HCT116 (cell line): ENCODE data around the gene PLCG2. TPM values are rescaled to one million over a fixed set of nuclear protein-coding genes. Genes with fewer than 3 reads are reported as not detected.

Source experiments
- ATAC-seq: fragments of 200-7000 bp; cut with Tn5 transposase; 2 replicates; pipeline ENCODE4 v1.9.1; 2020; ENCODE audit warnings: mild to moderate bottlenecking, moderate library complexity
- BruUV-seq: library from RNA; stranded (reverse); fragments of 400-500 nt; replicated peaks from 2 replicates; lab custom pipeline; 2021; lab: Mats Ljungman, UMichigan
- CTCF ChIA-PET: fragments of 300-600 bp; sonication (Branson Sonifier 250); formaldehyde crosslinking; loops from one replicate; lab custom pipeline; 2021; ENCODE audit warnings: antibody characterized with exemption; lab: Charles Lee
- POLR2A ChIA-PET: fragments of 300-600, 350-600 bp; sonication (Branson Sonifier 250); formaldehyde crosslinking; loops from one replicate; lab custom pipeline; 2021; ENCODE audit warnings: antibody characterized with exemption; lab: Charles Lee
- RAD21 ChIA-PET, 2 experiments: fragments of 300-600 bp; sonication (Branson Sonifier 250); formaldehyde crosslinking; loops; one replicate each; lab custom pipeline; 2023; ENCODE audit warnings: low total read pairs in 2 of 2; ENCODE audit not compliant: uncharacterized antibody in 2 of 2, unreplicated experiment in 2 of 2, low non-redundant PET in 1 of 2; lab: Charles Lee
- DNase-seq: peaks from one replicate; pipeline ENCODE4 v3.0.0-alpha.2; 2010; ENCODE audit warnings: low read depth, low spot score
- H2AFZ ChIP-seq: fragments of 200-600 bp; shearing (Covaris generic), sonication (generic); 2 replicates; pipeline ENCODE4 v1.6.1; 2017; ENCODE audit warnings: low read depth, mixed run types, mixed read lengths, antibody characterized with exemption, low read length; ENCODE audit not compliant: poor library complexity, severe bottlenecking
- H3K27ac ChIP-seq: 2 replicates; pipeline ENCODE4 v1.5.1; 2012; ENCODE audit warnings: low read depth, low read length
- H3K27me3 ChIP-seq: fragments of 200-600 bp; sonication (generic); 2 replicates; pipeline ENCODE4 v1.6.1; 2016; ENCODE audit warnings: mixed run types, low read length, mixed read lengths; ENCODE audit not compliant: insufficient read depth
- H3K36me3 ChIP-seq, 2 experiments: fragments of 200-500 bp in 1 of 2; fragments of 200-600 bp in 1 of 2; sonication (Bioruptor generic) in 1 of 2; sonication (generic) in 1 of 2; 2 replicates each; pipeline versions ENCODE4 v1.5.1 to v1.6.1; 2014 to 2016; ENCODE audit warnings: low read length in 2 of 2, inconsistent platforms in 1 of 2, mixed read lengths in 1 of 2, mixed run types in 1 of 2; ENCODE audit not compliant: insufficient read depth in 2 of 2, control insufficient read depth in 1 of 2
- H3K4me1 ChIP-seq, 2 experiments: fragments of 200-600 bp in 1 of 2; sonication (generic) in 1 of 2; 2 replicates each; pipeline versions ENCODE4 v1.5.1 to v1.6.1; 2012 to 2017; ENCODE audit warnings: low read length in 2 of 2, inconsistent platforms in 1 of 2, mild to moderate bottlenecking in 1 of 2, mixed read lengths in 1 of 2, mixed run types in 1 of 2, moderate library complexity in 1 of 2; ENCODE audit not compliant: insufficient read depth in 2 of 2, control insufficient read depth in 1 of 2
- H3K4me2 ChIP-seq: fragments of 200-600 bp; sonication (generic); 2 replicates; pipeline ENCODE4 v1.6.1; 2017; ENCODE audit warnings: mixed run types, low read length, mixed read lengths
- H3K4me3 ChIP-seq, 2 experiments: fragments of 200-600 bp in 1 of 2; sonication (generic) in 1 of 2; replicated peaks in 1 of 2; 2 replicates each; pipeline ENCODE4 v1.5.1; 2011 to 2016; ENCODE audit warnings: low read length in 2 of 2, control low read depth in 1 of 2, low read depth in 1 of 2, mild to moderate bottlenecking in 1 of 2, mixed read lengths in 1 of 2, mixed run types in 1 of 2
- H3K79me2 ChIP-seq: fragments of 200-600 bp; sonication (generic); 2 replicates; pipeline ENCODE4 v1.6.1; 2017; ENCODE audit warnings: mild to moderate bottlenecking, mixed run types, low read length, moderate library complexity, mixed read lengths; ENCODE audit not compliant: insufficient read depth
- H3K9ac ChIP-seq: fragments of 200-600 bp; sonication (generic); 2 replicates; pipeline ENCODE4 v1.6.1; 2016; ENCODE audit warnings: low read length, mixed read lengths
- H3K9me2 ChIP-seq: fragments of 200-600 bp; sonication (generic), shearing (Covaris generic); 2 replicates; pipeline ENCODE4 v1.6.1; 2017; ENCODE audit warnings: mixed run types, mild to moderate bottlenecking, moderate library complexity; ENCODE audit not compliant: insufficient read depth
- H3K9me3 ChIP-seq, 2 experiments: fragments of 200-500 bp in 1 of 2; fragments of 200-600 bp in 1 of 2; sonication (Bioruptor generic) in 1 of 2; sonication (generic) in 1 of 2; 2 replicates each; pipeline ENCODE4 v1.6.1; 2014 to 2017; ENCODE audit warnings: low read length in 2 of 2, mixed read lengths in 2 of 2, inconsistent platforms in 1 of 2, low read depth in 1 of 2, mild to moderate bottlenecking in 1 of 2, mixed run types in 1 of 2, moderate library complexity in 1 of 2; ENCODE audit not compliant: control insufficient read depth in 1 of 2, insufficient read depth in 1 of 2
- H4K20me1 ChIP-seq: fragments of 200-600 bp; sonication (generic), shearing (Covaris generic); 2 replicates; pipeline ENCODE4 v1.6.1; 2017; ENCODE audit warnings: mixed run types, mild to moderate bottlenecking, moderate library complexity; ENCODE audit not compliant: insufficient read depth
- CEBPB ChIP-seq: IDR thresholded peaks from 2 replicates; pipeline ENCODE4 v1.6.1; 2012; ENCODE audit warnings: low read depth
- EGR1 ChIP-seq: IDR thresholded peaks from 2 replicates; pipeline ENCODE4 v1.6.1; 2012; ENCODE audit warnings: low read depth
- EZH2 ChIP-seq: fragments of 200-600 bp; sonication (generic); IDR thresholded peaks from 2 replicates; pipeline ENCODE4 v1.6.1; 2017; ENCODE audit warnings: antibody characterized with exemption, mixed run types
- FOSL1 ChIP-seq: IDR thresholded peaks from 2 replicates; pipeline ENCODE4 v1.6.1; 2012; ENCODE audit warnings: low read depth
- SIN3A ChIP-seq: IDR thresholded peaks from 2 replicates; pipeline ENCODE4 v1.6.1; 2012; ENCODE audit warnings: low read depth
- SRF ChIP-seq: IDR thresholded peaks from 2 replicates; pipeline ENCODE4 v1.6.1; 2012; ENCODE audit warnings: low read depth
- TCF7L2 ChIP-seq: IDR thresholded peaks from 2 replicates; pipeline ENCODE4 v1.7.0; 2011; ENCODE audit warnings: borderline replicate concordance, inconsistent platforms; ENCODE audit not compliant: insufficient read depth, insufficient read length; ENCODE audit errors: extremely low read depth
- ZFX ChIP-seq: fragments of 450-650 bp; IDR thresholded peaks from 2 replicates; pipeline ENCODE4 v1.6.1; 2017
- ZNF274 ChIP-seq: fragments of 200-500 bp; sonication (Bioruptor generic); IDR thresholded peaks from 2 replicates; pipeline ENCODE4 v1.6.1; 2014; ENCODE audit warnings: mild to moderate bottlenecking, low read depth, low read length, inconsistent platforms
- intact Hi-C: fragments of 100-400 bp; cut with micrococcal nuclease; formaldehyde crosslinking; loops from 2 replicates; pipeline ENCODE4 v1.10.0; 2022
- total RNA-seq: library from RNA; stranded (reverse); gene quantifications from one replicate; pipeline ENCODE4 v1.2.1, GENCODE V29; 2021; ENCODE audit not compliant: unreplicated experiment
- TF ChIP-seq, protein P1 (sequence below), 3 experiments: fragments of 200-600 bp in 1 of 3; sonication (generic) in 1 of 3; IDR thresholded peaks in 2 of 3; conservative IDR thresholded peaks in 1 of 3; 2 replicates each; pipeline ENCODE4 v1.5.1; 2012 to 2017; ENCODE audit warnings: low read depth in 2 of 3, low read length in 2 of 3, antibody characterized with exemption in 1 of 3, borderline replicate concordance in 1 of 3, control low read depth in 1 of 3, mild to moderate bottlenecking in 1 of 3, mixed read lengths in 1 of 3, mixed run types in 1 of 3, moderate library complexity in 1 of 3; ENCODE audit not compliant: insufficient read depth in 1 of 3
- TF ChIP-seq, protein P2 (sequence below): IDR thresholded peaks from 2 replicates; pipeline ENCODE4 v1.6.1; 2011; ENCODE audit warnings: mild to moderate bottlenecking, low read length, moderate library complexity; ENCODE audit not compliant: insufficient replicate concordance; ENCODE audit errors: extremely low read depth
- TF ChIP-seq, protein P3 (sequence below): IDR thresholded peaks from 2 replicates; pipeline ENCODE4 v1.6.1; 2012; ENCODE audit warnings: low read depth

PLCG2 gene
- total RNA-seq, 1 experiment from 2014 or later: 31.2 TPM

DNA sequence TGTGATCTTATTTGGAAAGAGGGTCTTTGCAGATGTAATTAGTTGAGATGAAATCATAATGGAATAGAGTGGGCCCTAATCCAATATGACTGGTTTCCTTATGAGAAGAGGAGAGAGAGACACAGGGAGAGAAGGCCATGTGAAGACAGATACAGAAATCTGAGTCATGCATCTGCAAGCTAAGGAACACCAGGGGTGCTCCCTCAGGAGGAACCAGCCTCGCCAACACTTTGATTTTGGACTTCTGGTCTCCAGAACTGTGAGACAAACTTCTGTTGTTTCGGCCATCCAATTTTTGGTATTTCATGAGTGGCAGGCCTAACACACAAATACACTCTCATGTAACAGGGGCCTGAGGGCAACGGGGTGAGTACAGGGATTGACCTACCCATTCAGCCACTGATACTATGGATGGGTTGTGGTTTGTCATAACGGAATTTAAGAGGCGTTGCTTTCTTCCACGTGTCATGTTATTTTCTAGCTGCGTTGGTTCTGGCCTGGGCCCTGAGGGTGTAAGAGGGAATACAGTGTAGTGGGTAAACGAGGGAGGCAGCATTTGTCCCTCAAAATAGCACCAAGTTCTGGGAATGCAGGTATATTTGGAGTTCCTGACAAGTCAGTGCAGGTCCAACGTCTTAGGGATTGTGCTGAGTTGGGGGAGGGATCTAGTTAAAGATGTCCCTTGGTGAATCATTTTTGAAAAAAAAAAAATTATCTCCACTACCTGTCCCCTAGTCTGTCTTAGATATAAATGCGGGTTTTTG is 17.7 kb downstream of the PLCG2 start:
- no TSS peak for BruUV-seq
- Histone ChIP-seq H3K9ac (no peak overlapping the region), H2AFZ (no peak overlapping the region), H3K4me2 (no peak overlapping the region), H3K9me2 (no peaks in the 10 kb centered on the region), H3K36me3 (no peaks in the 10 kb centered on the region), H3K4me1 (no peaks in the 10 kb centered on the region), H4K20me1 (no peaks in the 10 kb centered on the region), H3K27me3 (no peaks in the 10 kb centered on the region), H3K27ac (no peak overlapping the region), H3K4me3 (no peak overlapping the region), H3K79me2 (no peaks in the 10 kb centered on the region), H3K9me3 (no peaks in the 10 kb centered on the region)
- POLR2A ChIA-PET: no interaction called here
- TF ChIP-seq ZFX (no peak), EGR1 (no peak), TCF7L2 (no peak), SRF (no peak), CEBPB (no peak), FOSL1 (no peak), ZNF274 (no peak), EZH2 (no peak), SIN3A (no peak)
- TF ChIP-seq, protein P1, sequence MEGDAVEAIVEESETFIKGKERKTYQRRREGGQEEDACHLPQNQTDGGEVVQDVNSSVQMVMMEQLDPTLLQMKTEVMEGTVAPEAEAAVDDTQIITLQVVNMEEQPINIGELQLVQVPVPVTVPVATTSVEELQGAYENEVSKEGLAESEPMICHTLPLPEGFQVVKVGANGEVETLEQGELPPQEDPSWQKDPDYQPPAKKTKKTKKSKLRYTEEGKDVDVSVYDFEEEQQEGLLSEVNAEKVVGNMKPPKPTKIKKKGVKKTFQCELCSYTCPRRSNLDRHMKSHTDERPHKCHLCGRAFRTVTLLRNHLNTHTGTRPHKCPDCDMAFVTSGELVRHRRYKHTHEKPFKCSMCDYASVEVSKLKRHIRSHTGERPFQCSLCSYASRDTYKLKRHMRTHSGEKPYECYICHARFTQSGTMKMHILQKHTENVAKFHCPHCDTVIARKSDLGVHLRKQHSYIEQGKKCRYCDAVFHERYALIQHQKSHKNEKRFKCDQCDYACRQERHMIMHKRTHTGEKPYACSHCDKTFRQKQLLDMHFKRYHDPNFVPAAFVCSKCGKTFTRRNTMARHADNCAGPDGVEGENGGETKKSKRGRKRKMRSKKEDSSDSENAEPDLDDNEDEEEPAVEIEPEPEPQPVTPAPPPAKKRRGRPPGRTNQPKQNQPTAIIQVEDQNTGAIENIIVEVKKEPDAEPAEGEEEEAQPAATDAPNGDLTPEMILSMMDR (IDR thresholded peaks at IDR 0.05 in 2 of 3, conservative IDR thresholded peaks at IDR 0.05 in 1 of 3; ENCODE audit: borderline replicate concordance in 1 of 3, insufficient read depth in 1 of 3, low read depth in 2 of 3, low read length in 2 of 3): no peak
- TF ChIP-seq, protein P2, sequence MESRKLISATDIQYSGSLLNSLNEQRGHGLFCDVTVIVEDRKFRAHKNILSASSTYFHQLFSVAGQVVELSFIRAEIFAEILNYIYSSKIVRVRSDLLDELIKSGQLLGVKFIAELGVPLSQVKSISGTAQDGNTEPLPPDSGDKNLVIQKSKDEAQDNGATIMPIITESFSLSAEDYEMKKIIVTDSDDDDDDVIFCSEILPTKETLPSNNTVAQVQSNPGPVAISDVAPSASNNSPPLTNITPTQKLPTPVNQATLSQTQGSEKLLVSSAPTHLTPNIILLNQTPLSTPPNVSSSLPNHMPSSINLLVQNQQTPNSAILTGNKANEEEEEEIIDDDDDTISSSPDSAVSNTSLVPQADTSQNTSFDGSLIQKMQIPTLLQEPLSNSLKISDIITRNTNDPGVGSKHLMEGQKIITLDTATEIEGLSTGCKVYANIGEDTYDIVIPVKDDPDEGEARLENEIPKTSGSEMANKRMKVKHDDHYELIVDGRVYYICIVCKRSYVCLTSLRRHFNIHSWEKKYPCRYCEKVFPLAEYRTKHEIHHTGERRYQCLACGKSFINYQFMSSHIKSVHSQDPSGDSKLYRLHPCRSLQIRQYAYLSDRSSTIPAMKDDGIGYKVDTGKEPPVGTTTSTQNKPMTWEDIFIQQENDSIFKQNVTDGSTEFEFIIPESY: no peak
- TF ChIP-seq, protein P3, sequence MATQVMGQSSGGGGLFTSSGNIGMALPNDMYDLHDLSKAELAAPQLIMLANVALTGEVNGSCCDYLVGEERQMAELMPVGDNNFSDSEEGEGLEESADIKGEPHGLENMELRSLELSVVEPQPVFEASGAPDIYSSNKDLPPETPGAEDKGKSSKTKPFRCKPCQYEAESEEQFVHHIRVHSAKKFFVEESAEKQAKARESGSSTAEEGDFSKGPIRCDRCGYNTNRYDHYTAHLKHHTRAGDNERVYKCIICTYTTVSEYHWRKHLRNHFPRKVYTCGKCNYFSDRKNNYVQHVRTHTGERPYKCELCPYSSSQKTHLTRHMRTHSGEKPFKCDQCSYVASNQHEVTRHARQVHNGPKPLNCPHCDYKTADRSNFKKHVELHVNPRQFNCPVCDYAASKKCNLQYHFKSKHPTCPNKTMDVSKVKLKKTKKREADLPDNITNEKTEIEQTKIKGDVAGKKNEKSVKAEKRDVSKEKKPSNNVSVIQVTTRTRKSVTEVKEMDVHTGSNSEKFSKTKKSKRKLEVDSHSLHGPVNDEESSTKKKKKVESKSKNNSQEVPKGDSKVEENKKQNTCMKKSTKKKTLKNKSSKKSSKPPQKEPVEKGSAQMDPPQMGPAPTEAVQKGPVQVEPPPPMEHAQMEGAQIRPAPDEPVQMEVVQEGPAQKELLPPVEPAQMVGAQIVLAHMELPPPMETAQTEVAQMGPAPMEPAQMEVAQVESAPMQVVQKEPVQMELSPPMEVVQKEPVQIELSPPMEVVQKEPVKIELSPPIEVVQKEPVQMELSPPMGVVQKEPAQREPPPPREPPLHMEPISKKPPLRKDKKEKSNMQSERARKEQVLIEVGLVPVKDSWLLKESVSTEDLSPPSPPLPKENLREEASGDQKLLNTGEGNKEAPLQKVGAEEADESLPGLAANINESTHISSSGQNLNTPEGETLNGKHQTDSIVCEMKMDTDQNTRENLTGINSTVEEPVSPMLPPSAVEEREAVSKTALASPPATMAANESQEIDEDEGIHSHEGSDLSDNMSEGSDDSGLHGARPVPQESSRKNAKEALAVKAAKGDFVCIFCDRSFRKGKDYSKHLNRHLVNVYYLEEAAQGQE: no peak
- RAD21 ChIA-PET: no interaction called here
- CTCF ChIA-PET: no interaction called here
- DNase-seq (no peak), ATAC-seq (no peak)
- intact Hi-C loops: no loop called here
